ENCODE measurements around the gene BEST2.

DNA sequence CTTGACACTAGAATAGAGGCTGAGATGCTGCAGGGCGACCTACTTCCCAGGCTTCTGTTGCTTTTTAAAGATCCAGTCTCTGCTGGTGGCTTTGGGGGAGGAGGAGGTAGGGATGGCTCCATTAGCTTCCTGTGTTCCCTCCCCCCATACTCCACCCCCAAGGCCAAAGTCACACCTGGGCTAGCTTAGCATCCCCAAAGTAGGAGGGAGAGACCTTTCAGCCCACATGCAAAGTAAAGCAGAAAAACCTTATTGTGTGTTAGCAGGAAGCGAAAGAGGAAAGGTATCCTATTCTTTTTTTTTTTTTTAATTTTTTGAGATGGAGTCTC, 24.6 kb upstream of the BEST2 start:
- TF ChIP-seq POLR2A (IDR thresholded peaks at IDR 0.05; ENCODE audit: low read length), result no peak
- no peak for TF ChIP-seq GATA1 (IDR thresholded peaks at IDR 0.05; ENCODE audit: low read depth, low read length)

All from erythroblast (primary cell).